HG02588 (cell line): Measurements from ENCODE around the gene LSM12.
A peak's percentile ranks its signal among the peaks of the same experiment; 100 is the strongest.
"Not testable (repeated sequence)": the region's sequence is repeated elsewhere in the genome, so short reads cannot be mapped to it uniquely, and the experiment has no call there.

Experiments
- ATAC-seq: cut with Tn5 transposase; IDR thresholded peaks from one replicate; pipeline ENCODE4 v1.9.1; 2021; ENCODE audit warnings: mild to moderate bottlenecking, moderate library complexity; ENCODE audit not compliant: unreplicated experiment

The LSM12 gene

GRCh38 chr17:44076716-44077594 lies 10.5 kb upstream of the LSM12 start:
- ATAC-seq, result no peak

- ATAC-seq, result no peak
These were observed 9.3 kb upstream of the LSM12 start for GRCh38 chr17:44075598-44076293.

GRCh38 chr17:44074911-44075285 lies 8.4 kb upstream of the LSM12 start:
- no peak for ATAC-seq

GRCh38 chr17:44074231-44074910 lies 7.9 kb upstream of the LSM12 start:
- no peak for ATAC-seq

- ATAC-seq, result no peak
These were observed 5.3 kb upstream of the LSM12 start for GRCh38 chr17:44071772-44072171.

GRCh38 chr17:44071198-44071520 lies 4.7 kb upstream of the LSM12 start:
- no peak for ATAC-seq

- peak; percentile 65 for ATAC-seq
These were observed 4.2 kb upstream of the LSM12 start, which contains the start of gene G6PC3 for GRCh38 chr17:44070455-44071197. G6PC3 (plus strand) TSS chr17:44070735; CDS start chr17:44070966, 231 bp downstream.

GRCh38 chr17:44069974-44070454 lies 3.5 kb upstream of the LSM12 start:
- ATAC-seq, result no peak

- ATAC-seq, result no peak
These were observed 1.1 kb upstream of the LSM12 start for GRCh38 chr17:44067545-44067940.

- no peak for ATAC-seq
These were observed 735 bp downstream of the LSM12 start for GRCh38 chr17:44065668-44066203.

- no peak for ATAC-seq
These were observed 2.5 kb downstream of the LSM12 start for GRCh38 chr17:44063704-44064639.

- no peak for ATAC-seq
These were observed 3.6 kb downstream of the LSM12 start for GRCh38 chr17:44062871-44063270.

GRCh38 chr17:44061446-44061845 lies 5.0 kb downstream of the LSM12 start:
- ATAC-seq, result no peak

GRCh38 chr17:44059101-44059892 lies 7.2 kb downstream of the LSM12 start:
- ATAC-seq, result no peak

GRCh38 chr17:44053125-44053872 lies 13.2 kb downstream of the LSM12 start:
- no peak for ATAC-seq

- ATAC-seq, result no peak
These were observed 17.0 kb downstream of the LSM12 start for GRCh38 chr17:44049294-44050060.

GRCh38 chr17:44046893-44047292 lies 19.6 kb downstream of the LSM12 start:
- ATAC-seq, result not testable (repeated sequence)
